Epithelial cell of esophagus (primary cell): ENCODE measurements around the gene PTPRO.

Experiments used
- DNase-seq: peaks from one replicate; pipeline ENCODE4 v3.0.0; 2010; ENCODE audit warnings: low read depth
- H3K4me3 ChIP-seq: 2 replicates; pipeline ENCODE4 v1.5.1; 2011; ENCODE audit warnings: mild to moderate bottlenecking, low read length, control low read depth
- CTCF ChIP-seq: IDR thresholded peaks from 2 replicates; pipeline ENCODE4 v1.5.1; 2011; ENCODE audit warnings: low read depth, mild to moderate bottlenecking, low read length, control low read depth, inconsistent platforms; ENCODE audit not compliant: insufficient read depth; ENCODE audit errors: missing control alignments

Gene PTPRO

GRCh38 chr12:15638231-15638630 lies 315.9 kb downstream of the PTPRO start:
- no peak for DNase-seq
- H3K4me3 ChIP-seq = no peak overlapping the region
- no peak for TF ChIP-seq CTCF

- no peak for TF ChIP-seq CTCF
- no peak overlapping the region for H3K4me3 ChIP-seq
- DNase-seq = no peak
Measured at GRCh38 chr12:15644700-15645099, 322.4 kb downstream of the PTPRO start.

GRCh38 chr12:15646581-15646980 lies 324.3 kb downstream of the PTPRO start:
- no peak for TF ChIP-seq CTCF

More at GRCh38 chr12:15646581-15646980, 324.3 kb downstream of the PTPRO start:
- DNase-seq = no peak
- H3K4me3 ChIP-seq = no peak overlapping the region
